Tibial nerve (tissue), 4 donors: ENCODE results near the gene SKAP1.

Source experiments
- EP300 ChIP-seq, 2 donors: sonication (generic); formaldehyde crosslinking; IDR thresholded peaks; one replicate each; pipeline ENCODE4 v1.6.1; 2017; ENCODE audit warnings: antibody characterized with exemption in 2 of 2, mild to moderate bottlenecking in 1 of 2
- POLR2A ChIP-seq, 2 donors: fragments of 450-650 bp; IDR thresholded peaks; one replicate each; pipeline ENCODE4 v1.6.1; 2017; ENCODE audit warnings: antibody characterized with exemption in 2 of 2, mild to moderate bottlenecking in 2 of 2, moderate library complexity in 2 of 2
- TF ChIP-seq, protein P1 (sequence below), 5 experiments: fragments of 200-600 bp in 3 of 5; fragments of 450-650 bp in 2 of 5; sonication (generic) in 3 of 5; IDR thresholded peaks; one replicate each; pipeline ENCODE4 v1.5.1; 2016 to 2019; ENCODE audit warnings: antibody characterized with exemption in 5 of 5, mild to moderate bottlenecking in 3 of 5, moderate library complexity in 2 of 5

DNA sequence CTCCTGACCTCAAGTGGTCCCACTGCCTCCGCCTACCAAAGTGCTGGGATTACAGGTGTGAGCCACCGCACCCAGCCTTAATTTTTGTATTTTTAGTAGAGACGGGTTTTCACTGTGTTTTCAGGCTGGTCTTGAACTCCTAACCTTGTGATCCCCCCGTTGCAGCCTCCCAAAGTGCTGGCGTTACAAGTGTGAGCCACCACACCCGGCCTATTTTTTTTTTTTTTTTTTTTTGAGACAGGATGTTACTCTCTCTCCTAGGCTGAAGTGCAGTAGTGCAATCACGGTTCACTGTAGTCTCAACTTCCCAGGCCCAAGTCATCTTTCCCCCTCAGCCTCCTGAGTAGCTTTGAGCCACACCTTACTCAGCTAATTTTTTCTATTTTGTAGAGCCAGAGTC, 325.6 kb downstream of the SKAP1 start:
- TF ChIP-seq, protein P1, sequence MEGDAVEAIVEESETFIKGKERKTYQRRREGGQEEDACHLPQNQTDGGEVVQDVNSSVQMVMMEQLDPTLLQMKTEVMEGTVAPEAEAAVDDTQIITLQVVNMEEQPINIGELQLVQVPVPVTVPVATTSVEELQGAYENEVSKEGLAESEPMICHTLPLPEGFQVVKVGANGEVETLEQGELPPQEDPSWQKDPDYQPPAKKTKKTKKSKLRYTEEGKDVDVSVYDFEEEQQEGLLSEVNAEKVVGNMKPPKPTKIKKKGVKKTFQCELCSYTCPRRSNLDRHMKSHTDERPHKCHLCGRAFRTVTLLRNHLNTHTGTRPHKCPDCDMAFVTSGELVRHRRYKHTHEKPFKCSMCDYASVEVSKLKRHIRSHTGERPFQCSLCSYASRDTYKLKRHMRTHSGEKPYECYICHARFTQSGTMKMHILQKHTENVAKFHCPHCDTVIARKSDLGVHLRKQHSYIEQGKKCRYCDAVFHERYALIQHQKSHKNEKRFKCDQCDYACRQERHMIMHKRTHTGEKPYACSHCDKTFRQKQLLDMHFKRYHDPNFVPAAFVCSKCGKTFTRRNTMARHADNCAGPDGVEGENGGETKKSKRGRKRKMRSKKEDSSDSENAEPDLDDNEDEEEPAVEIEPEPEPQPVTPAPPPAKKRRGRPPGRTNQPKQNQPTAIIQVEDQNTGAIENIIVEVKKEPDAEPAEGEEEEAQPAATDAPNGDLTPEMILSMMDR (IDR thresholded peaks at IDR 0.05) = no peak
- TF ChIP-seq POLR2A (IDR thresholded peaks at IDR 0.05) = no peak
- TF ChIP-seq EP300 (IDR thresholded peaks at IDR 0.05) = no peak
